HEK293 (cell line): ENCODE results near the gene TOM1L2.

Experiments
- CTCF ChIP-seq: fragments of 450-650 bp; formaldehyde crosslinking; IDR thresholded peaks from 2 replicates; pipeline ENCODE4 v1.5.1; 2016; ENCODE audit warnings: missing biosample characterization, missing genetic modification characterization
- YY1 ChIP-seq: fragments of 450-650 bp; formaldehyde crosslinking; IDR thresholded peaks from 2 replicates; pipeline ENCODE4 v1.5.1; 2018; ENCODE audit warnings: missing biosample characterization, missing genetic modification characterization
- ZFP3 ChIP-seq: fragments of 450-650 bp; formaldehyde crosslinking; IDR thresholded peaks from 2 replicates; pipeline ENCODE4 v1.5.1; 2016; ENCODE audit warnings: low read depth, missing biosample characterization, missing genetic modification characterization
- ZNF202 ChIP-seq: fragments of 450-650 bp; formaldehyde crosslinking; IDR thresholded peaks from 2 replicates; pipeline ENCODE4 v1.5.1; 2016; ENCODE audit warnings: missing biosample characterization, missing genetic modification characterization, borderline replicate concordance
- ZNF280D ChIP-seq: fragments of 450-650 bp; formaldehyde crosslinking; IDR thresholded peaks from 2 replicates; pipeline ENCODE4 v1.5.1; 2016; ENCODE audit warnings: missing biosample characterization, missing genetic modification characterization
- ZNF549 ChIP-seq: fragments of 450-650 bp; IDR thresholded peaks from 2 replicates; pipeline ENCODE4 v1.5.1; 2018; ENCODE audit warnings: missing biosample characterization, missing genetic modification characterization, mild to moderate bottlenecking, inconsistent platforms, moderate library complexity

GRCh38 chr17:17950806-17951205 lies 21.4 kb downstream of the TOM1L2 start:
- TF ChIP-seq ZNF280D (tag by site-specific recombination), result no peak
- TF ChIP-seq CTCF (tag by site-specific recombination), result peak; percentile 27; the same call in 1 of the 2 replicates
- no peak for TF ChIP-seq YY1
- TF ChIP-seq ZNF549, result no peak
- TF ChIP-seq ZFP3 (tag by site-specific recombination), result no peak
- TF ChIP-seq ZNF202 (tag by site-specific recombination), result no peak
